Mesothelial cell of epicardium (in vitro differentiated cells): ENCODE results near the gene MAN2A2. TPM values are rescaled to one million over a fixed set of nuclear protein-coding genes. Genes with fewer than 3 reads are reported as not detected.
"Not testable (repeated sequence)": the region's sequence is repeated elsewhere in the genome, so short reads cannot be mapped to it uniquely, and the experiment has no call there.

Experiments
- DNase-seq, 2 experiments: peaks; one replicate each; pipeline ENCODE4 v3.0.0; 2021; ENCODE audit warnings: low spot score in 2 of 2; ENCODE audit not compliant: unreplicated experiment in 2 of 2
- H3K27ac Mint-ChIP-seq: 2 replicates; pipeline ENCODE4 v1.8.0; 2021; ENCODE audit warnings: mixed read lengths
- H3K27me3 Mint-ChIP-seq: 2 replicates; pipeline ENCODE4 v1.8.0; 2021; ENCODE audit warnings: low read depth, mixed read lengths
- H3K36me3 Mint-ChIP-seq: 2 replicates; pipeline ENCODE4 v1.8.0; 2021; ENCODE audit warnings: mixed read lengths
- H3K4me1 Mint-ChIP-seq: 2 replicates; pipeline ENCODE4 v1.8.0; 2021; ENCODE audit warnings: mixed read lengths
- H3K4me3 Mint-ChIP-seq: 2 replicates; pipeline ENCODE4 v1.8.0; 2021; ENCODE audit warnings: mild to moderate bottlenecking, moderate library complexity, mixed read lengths
- H3K9me3 Mint-ChIP-seq: 2 replicates; pipeline ENCODE4 v1.8.0; 2021; ENCODE audit warnings: mixed read lengths
- total RNA-seq: library from RNA; stranded (reverse); gene quantifications from 3 replicates; pipeline ENCODE4 v1.2.1, GENCODE V29; 2021
- TF ChIP-seq, protein P1 (sequence below): fragments of 200-600 bp; sonication (generic); IDR thresholded peaks from one replicate; pipeline ENCODE4 v1.5.0; 2021; ENCODE audit warnings: antibody characterized with exemption; ENCODE audit not compliant: unreplicated experiment

MAN2A2 gene
- total RNA-seq, 1 donor from 2014 or later: 104 TPM

DNA sequence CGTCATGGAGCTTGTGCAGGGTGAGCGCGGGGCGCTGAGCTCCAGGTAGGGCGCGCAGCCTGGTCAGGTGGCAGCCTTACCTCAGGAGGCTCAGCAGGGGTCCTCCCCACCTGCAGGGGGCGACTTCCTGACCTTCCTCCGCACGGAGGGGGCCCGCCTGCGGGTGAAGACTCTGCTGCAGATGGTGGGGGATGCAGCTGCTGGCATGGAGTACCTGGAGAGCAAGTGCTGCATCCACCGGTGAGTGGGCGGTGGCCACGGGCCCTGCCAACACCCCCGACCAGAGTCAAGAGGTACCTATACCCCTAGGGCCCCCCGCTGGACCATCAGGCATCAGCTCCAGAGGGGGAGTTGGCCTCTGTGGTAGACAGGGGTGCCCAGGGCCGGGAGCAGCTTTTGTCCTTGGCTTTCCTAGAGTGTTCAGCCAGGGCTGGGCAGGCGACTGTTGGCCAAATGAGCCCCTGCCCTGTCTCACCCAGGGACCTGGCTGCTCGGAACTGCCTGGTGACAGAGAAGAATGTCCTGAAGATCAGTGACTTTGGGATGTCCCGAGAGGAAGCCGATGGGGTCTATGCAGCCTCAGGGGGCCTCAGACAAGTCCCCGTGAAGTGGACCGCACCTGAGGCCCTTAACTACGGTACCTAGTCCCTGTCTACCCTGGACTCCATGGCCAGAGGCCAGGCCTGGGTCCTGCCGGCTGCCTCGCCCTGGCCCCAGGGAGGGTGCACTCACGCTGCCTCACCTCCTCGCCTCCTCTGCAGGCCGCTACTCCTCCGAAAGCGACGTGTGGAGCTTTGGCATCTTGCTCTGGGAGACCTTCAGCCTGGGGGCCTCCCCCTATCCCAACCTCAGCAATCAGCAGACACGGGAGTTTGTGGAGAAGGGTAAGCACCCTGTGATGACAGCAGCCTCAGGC lies 9.7 kb upstream of the MAN2A2 start:
- Mint-ChIP-seq H3K9me3 (no peaks in the 10 kb centered on the region), H3K27ac (no peak overlapping the region), H3K27me3 (no peaks in the 10 kb centered on the region), H3K4me3 (no peak overlapping the region), H3K36me3 (peaks cover 21% of the 10 kb centered on the region), H3K4me1 (no peaks in the 10 kb centered on the region)
- TF ChIP-seq, protein P1, sequence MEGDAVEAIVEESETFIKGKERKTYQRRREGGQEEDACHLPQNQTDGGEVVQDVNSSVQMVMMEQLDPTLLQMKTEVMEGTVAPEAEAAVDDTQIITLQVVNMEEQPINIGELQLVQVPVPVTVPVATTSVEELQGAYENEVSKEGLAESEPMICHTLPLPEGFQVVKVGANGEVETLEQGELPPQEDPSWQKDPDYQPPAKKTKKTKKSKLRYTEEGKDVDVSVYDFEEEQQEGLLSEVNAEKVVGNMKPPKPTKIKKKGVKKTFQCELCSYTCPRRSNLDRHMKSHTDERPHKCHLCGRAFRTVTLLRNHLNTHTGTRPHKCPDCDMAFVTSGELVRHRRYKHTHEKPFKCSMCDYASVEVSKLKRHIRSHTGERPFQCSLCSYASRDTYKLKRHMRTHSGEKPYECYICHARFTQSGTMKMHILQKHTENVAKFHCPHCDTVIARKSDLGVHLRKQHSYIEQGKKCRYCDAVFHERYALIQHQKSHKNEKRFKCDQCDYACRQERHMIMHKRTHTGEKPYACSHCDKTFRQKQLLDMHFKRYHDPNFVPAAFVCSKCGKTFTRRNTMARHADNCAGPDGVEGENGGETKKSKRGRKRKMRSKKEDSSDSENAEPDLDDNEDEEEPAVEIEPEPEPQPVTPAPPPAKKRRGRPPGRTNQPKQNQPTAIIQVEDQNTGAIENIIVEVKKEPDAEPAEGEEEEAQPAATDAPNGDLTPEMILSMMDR: no peak
- no peak for DNase-seq

DNA sequence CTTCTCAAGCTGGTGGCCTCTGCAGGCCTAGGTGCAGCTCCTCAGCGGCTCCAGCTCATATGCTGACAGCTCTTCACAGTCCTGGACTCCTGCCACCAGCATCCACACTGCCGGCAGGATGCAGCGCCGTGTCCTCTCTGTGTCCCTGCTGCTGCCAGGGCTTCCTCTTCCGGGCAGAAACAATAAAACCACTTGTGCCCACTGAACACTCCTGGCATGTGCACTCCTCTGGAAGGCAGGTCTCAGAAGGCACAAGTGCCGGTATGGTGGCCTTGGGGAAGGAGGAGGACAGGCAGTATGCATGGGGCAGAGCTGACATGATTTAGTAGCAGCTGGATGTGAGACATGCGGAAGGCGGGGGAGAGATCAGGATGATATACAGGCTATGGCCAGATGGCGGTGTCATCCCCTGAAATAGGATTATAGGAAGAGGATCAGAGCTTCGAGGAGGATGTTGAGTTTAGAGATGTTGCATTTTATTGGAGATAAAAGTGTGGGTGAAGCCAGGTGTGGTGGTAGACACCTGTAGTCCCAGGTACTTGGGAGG lies 7.5 kb upstream of the MAN2A2 start:
- no peak for DNase-seq
- H3K27me3 Mint-ChIP-seq: no peaks in the 10 kb centered on the region
- no peak overlapping the region for H3K4me3 Mint-ChIP-seq
- TF ChIP-seq, protein P1: no peak
- H3K4me1 Mint-ChIP-seq: no peaks in the 10 kb centered on the region
- no peaks in the 10 kb centered on the region for H3K9me3 Mint-ChIP-seq
- peaks cover 21% of the 10 kb centered on the region for H3K36me3 Mint-ChIP-seq
- H3K27ac Mint-ChIP-seq: no peak overlapping the region

DNA sequence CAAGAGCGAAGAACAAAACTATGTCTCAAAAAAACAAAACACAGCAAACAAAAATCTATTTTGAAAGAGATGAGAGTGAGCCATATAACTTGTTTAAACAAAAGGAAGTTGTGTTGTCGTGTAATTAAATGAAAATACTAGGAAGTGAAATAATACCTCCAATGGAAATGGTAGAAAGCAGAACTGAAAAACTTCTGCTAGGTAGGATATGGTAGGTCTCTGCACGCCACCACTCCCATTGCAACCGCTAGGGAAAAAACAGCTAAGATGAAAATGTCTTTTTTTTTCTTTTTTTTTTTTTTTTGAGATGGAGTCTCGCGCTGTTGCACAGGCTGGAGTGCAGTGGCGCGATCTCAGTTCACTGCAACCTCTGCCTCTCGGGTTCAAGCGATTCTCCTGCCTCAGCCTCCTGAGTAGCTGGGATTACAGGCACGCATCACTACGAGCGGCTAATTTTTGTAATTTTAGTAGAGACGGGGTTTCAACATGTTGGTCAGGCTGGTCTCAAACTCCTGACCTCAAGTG lies 5.9 kb upstream of the MAN2A2 start:
- H3K27ac Mint-ChIP-seq, H3K27me3 Mint-ChIP-seq, H3K9me3 Mint-ChIP-seq, DNase-seq, H3K4me3 Mint-ChIP-seq: not testable (repeated sequence)
- H3K36me3 Mint-ChIP-seq: peaks cover 20% of the 10 kb centered on the region
- peaks cover 12% of the 10 kb centered on the region for H3K4me1 Mint-ChIP-seq

DNA sequence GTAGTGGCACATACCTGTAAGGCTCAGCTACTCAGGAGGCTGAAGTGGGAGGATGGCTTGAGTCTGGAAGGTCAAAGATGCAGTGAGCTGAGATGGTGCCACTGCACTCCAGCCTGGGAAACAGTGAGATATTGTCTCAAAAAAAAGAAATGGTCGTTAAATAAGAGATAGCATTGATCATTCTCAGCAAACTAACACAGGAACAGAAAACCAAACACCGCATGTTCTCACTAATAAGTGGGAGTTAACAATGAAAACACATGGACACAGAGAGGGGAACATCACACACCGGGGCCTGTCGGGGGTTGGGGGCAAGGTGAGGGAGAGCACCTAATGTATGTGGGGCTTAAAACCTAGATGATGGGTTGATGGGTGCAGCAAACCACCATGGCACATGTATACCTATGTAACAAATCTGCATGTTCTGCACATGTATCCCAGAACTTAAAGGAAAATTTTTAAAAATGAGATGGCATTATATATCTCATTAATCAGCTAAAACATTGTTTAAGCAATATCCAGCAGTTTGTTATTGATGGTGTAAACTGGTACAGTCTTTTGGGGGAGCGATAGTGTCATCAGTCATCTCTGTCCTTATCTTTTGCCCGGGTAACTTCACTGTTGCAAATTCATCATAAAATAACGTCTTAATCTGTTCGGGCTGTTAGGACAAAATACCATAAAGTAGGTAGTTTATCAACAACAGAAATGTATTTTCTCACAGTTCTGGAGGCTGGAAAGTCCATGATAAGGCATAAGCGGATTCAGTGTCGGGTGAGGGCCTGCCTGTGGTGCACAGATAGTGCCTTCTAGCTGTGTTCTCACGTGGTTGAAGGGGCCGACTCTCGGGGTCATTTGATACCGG lies 1.7 kb upstream of the MAN2A2 start:
- peaks cover 21% of the 10 kb centered on the region for H3K4me1 Mint-ChIP-seq
- H3K27ac Mint-ChIP-seq: peak overlapping the region; percentile 90
- no peak for DNase-seq
- no peaks in the 10 kb centered on the region for H3K9me3 Mint-ChIP-seq
- H3K36me3 Mint-ChIP-seq: peaks cover 15% of the 10 kb centered on the region
- no peaks in the 10 kb centered on the region for H3K27me3 Mint-ChIP-seq
- H3K4me3 Mint-ChIP-seq: peak overlapping the region; percentile 74
- TF ChIP-seq, protein P1: no peak

DNA sequence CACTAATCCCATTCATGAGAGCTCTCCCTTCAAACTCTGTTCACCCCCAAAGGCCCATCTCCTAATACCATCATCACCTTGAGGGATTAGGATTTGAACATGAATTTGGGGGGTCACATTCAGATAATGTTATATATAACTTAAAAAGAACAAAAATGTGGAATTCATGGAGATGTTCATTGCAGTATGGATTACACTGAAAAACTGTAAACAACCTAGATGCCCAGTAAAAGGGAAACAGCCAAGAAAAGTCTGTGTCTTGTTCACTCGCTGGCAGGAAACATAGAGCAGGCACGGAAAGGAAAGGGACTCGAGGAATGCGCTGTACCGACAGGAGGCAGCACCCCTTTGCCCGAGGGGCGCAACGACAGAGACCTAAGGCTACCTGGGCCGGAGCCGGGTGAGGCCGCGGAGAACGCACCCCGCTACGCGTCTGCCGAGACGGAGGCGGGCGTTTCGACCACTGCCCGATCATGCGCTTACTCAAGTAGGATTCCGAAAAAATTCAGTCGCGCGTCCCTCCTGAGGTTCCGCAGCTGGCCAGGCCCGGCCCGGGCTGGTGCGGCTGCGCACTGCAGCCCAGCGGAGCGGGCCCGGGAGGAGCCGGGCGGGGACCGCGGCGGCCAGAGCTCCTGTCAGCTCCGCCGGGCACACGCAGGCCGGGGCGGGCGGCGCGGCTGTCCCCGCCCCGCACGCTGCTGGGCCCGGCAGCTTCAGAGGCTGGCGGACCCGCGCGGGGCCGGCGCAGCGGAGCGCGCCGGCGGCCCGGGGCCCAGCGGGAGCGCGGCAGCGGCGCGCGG lies 862 bp upstream of the MAN2A2 start:
- H3K27me3 Mint-ChIP-seq: no peaks in the 10 kb centered on the region
- H3K36me3 Mint-ChIP-seq: peaks cover 11% of the 10 kb centered on the region
- H3K9me3 Mint-ChIP-seq: no peaks in the 10 kb centered on the region
- H3K4me3 Mint-ChIP-seq: peak overlapping the region; percentile 74
- TF ChIP-seq, protein P1: no peak
- H3K27ac Mint-ChIP-seq: peak overlapping the region; percentile 90
- peak; percentile 58 to 82 for DNase-seq
- H3K4me1 Mint-ChIP-seq: peaks cover 21% of the 10 kb centered on the region
